ENCODE measurements around the gene MBTD1.
"Not testable (repeated sequence)": the region's sequence is repeated elsewhere in the genome, so short reads cannot be mapped to it uniquely, and the experiment has no call there.

Gene MBTD1

DNA sequence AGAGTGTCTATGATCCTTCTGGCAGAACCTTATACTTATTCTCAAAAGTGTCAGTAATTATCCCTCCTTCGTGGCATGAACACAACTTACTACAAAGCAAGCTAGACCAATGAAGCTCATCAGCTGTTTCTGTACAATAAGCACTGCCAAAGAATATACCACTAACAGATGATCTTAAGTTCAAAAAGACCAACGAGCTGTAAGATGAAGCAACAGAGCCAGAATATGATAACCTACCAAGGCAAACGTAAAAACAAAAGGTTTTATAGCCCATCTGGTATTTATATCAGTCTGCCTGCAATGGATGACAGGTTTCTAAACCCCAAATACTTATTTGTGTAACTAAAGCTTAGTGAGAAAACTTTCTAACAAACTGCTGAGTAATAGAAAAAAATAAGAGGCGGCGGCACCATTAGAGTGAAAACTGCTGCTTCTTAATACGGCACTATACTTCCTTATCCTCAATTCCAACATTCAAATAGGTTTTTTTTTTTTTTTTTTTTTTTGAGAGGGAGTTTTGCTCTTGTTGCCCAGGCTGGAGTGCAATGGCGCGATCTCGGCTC lies 71.5 kb downstream of the MBTD1 start:
- no peak for DNase-seq (ENCODE audit: low spot score)

DNA sequence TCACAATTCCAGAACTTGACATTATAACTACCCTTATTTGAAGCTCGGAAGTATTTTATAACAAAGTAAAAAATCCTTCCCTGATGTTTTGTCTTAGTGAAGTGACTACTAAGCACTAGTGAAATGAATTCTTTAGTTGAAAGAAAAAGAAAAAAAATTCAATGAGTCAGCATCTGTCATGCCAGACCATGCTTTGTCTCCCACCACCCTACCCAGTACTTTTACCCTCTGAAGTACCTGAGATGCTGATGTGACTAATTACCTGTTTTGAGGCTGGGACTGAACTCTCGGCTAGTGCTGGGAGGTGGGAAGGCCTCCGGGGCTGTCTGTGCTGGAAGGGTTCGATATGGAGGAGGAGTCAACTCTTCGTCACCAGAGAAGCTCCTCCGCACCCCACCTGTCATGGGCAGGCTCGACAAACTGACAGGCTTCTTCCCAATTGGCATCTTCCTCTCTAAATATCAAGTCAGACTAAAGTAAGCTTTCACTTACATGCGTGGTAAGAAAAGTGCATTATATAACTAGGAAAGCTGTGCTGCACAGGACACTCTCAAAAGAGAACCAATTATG lies 74.0 kb downstream of the MBTD1 start:
- no peak for DNase-seq (ENCODE audit: low spot score)

DNA sequence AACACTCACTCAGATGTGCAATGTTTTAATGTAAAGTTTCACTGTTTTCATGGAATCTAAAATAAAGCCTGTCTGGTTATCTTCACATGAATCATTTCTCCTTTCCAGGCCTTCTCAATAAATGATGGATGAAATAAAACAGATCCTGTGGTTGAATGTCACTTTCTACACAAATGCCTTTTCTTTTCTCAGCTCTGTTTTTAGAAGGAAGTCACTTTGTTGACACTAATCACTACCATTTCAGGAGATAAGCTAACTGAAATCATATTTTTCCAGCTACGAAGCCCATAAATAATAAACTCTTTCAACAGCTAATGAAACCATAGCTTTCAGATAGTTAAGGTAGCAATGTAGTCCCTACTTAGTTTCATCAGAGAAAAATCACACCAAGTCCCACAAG lies 75.7 kb downstream of the MBTD1 start:
- no peak for DNase-seq (ENCODE audit: low spot score)

DNA sequence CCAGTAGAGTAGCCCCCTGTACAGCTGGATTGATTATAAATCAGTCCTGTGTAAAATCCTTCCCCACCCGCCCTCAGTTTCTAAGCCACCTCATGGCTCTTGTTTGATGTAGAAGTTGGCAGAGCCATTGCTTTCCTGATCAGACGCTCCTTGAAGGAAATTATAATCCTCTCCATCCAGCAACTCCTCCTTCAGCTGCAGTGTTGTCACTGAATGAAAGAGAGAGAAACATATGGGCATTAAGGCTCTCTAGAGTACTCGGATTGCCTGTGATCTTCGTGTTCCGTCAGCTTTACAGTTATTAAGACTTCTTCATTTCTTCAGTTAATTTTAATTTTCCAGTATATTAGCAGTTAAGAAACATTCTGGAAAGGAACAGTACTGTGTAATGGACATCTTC lies 79.4 kb downstream of the MBTD1 start:
- no peak for DNase-seq (ENCODE audit: low spot score)

DNA sequence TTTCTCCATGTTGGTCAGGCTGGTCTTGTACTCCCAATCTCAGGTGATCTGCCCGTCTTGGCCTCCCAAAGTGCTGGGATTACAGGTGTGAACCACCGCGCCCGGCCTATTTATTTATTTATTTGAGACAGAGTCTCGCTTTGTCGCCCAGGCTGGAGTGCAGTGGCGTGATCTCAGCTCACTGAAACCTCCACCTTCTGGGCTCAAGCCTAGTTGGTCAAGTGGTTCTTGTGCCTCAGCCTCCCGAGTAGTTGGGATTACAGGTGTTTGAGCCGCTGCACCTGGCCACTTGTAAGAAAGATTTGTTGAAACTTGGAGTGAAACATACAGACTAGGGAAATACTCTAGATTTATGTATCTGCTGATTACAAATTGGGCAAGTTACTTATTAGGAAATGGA lies 87.8 kb downstream of the MBTD1 start:
- not testable (repeated sequence) for DNase-seq (ENCODE audit: low spot score)

DNA sequence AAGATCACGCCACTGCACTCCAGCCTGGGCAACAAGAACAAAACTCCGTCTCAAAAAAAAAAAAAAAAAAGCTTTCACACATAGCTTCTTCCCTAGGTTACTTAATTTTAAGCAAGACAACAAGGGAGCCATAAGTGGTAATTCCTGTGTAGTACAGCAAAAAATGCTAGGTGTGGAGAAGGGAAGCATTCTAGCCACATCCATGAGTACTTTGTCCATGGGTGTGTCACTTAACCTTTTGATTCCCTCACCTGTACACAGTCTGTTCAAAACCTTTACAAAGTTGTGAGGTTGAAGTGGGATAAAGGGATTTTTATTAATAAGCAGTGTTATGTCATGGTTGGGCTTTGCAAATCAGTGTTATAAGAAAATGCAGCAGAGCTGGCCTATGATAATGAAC lies 89.1 kb downstream of the MBTD1 start:
- DNase-seq (ENCODE audit: low spot score), result no peak

DNA sequence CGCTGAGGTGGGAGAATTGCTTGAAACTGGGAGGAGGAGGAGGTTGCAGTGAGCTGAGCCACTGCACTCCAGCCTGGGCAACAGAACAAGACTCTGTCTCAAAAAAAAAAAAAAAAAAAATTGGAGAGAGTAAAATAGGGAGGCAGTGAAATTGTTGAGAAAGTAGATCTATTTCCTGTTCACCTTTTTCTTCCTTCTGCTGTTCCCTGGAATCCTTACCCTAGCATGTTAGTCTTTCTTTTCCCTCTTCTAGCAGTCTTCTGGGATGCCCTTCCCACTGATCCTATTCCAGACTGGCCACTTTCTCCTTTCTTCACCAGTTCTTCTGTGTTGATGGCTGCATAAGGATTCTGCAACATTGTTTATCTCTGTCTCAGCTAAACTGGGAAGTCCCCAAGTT lies 90.5 kb downstream of the MBTD1 start:
- DNase-seq (ENCODE audit: low spot score), result no peak

DNA sequence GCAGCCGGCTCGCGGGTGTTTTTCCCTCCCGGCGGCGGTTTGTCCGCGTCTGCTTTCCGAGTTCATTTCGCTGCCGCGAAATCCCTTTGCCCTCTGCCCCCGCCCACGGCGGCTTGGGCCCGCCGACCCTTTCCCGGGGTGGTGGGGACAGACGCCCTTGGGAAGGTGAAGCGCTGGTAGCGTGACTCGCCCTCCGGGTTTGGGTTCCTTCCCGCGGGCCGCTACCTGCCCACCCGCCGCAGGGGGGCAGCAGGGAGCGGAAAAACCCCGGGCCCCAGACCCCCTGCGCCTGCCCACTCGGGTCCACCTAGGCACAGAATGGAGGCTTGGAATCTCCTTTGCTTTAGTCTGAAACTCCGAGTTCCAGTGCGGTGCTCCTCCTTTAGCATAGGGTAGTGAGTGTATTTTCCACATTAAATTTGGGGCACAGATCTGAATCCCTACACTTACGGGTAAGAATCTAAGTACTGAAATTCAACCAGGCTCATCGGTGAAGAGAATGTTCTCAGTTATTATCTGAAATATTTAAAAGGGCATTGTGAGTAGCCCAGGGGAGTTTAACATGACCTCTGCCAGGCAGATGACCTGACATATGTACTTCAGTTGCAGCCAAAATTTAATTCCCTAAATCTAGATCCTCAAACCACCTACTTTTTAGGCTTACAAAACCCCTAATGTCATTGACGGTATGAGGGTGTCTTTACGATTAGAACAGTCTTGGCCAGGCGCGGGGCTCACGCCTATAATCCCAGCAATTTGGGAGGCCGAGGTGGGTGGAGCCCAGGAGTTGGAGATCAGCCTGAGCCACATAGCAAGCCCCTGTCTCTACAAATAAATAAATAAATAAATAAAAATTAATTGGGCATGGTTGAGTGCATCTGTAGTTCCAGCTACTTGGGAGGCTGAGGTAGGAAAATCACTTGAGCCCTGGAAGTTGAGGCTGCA lies 92.6 kb downstream of the MBTD1 start:
- peak; percentile 76 for DNase-seq (ENCODE audit: low spot score)

DNA sequence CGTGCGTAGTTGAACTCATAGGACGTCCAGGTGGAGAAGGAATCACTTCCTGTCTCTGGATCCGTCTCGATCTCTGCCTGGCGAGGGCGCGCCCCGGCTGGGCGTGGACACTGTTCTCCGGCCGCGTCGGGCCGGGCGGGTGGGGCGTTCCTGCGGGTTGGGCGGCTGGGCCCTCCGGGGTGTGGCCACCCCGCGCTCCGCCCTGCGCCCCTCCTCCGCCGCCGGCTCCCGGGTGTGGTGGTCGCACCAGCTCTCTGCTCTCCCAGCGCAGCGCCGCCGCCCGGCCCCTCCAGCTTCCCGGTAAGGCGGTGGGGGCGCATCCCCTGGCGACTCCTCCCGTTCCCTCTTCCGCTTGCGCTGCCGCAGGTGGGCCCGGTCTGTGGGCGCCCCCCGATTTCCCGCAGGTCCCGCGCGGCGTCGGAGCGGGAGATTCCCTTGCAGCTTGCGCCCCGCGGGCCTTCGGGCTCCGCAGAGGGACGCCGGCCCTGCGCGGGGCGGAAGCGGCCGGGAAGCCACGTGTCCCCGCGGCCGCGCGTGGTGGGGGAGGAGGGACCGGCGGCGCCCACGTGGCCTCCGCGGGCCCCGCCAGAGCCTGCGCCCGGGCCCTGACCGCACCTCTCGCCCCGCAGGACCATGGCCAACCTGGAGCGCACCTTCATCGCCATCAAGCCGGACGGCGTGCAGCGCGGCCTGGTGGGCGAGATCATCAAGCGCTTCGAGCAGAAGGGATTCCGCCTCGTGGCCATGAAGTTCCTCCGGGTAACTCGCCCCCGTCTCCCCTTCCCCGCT lies 93.5 kb downstream of the MBTD1 start, which contains the start of gene NME2:
Gene NME2, plus strand, starts transcription at position 214 of the 789 bp plus-strand sequence. Its CDS starts 420 bp downstream, at position 634.
- DNase-seq (ENCODE audit: low spot score), result peak; percentile 93

DNA sequence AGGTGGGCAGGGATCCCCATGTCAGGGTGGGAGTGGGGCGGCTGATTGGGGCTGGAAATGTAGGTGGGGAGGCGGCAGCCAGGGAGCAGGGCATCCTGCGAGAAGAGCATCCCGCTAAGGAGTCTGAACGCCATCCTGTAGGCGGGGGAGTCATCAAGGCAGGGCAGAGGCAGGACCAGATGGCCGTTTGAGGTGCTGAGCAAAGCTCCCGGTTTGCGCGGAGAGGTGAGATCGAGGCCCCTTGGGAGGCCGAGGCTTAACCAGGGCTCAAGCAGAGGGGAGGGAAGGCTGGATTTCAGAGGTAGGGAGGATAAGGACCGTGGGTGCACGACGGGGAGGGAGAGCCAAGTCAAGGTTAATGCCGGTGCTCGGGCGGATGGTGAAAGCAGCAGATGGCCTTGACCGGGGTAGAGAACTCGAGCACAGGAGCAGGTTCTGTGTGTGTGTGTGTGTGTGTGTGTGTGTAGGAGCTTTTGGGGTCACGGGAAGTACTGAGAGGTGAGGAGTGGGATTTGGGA lies 94.1 kb downstream of the MBTD1 start:
- no peak for DNase-seq (ENCODE audit: low spot score)

DNA sequence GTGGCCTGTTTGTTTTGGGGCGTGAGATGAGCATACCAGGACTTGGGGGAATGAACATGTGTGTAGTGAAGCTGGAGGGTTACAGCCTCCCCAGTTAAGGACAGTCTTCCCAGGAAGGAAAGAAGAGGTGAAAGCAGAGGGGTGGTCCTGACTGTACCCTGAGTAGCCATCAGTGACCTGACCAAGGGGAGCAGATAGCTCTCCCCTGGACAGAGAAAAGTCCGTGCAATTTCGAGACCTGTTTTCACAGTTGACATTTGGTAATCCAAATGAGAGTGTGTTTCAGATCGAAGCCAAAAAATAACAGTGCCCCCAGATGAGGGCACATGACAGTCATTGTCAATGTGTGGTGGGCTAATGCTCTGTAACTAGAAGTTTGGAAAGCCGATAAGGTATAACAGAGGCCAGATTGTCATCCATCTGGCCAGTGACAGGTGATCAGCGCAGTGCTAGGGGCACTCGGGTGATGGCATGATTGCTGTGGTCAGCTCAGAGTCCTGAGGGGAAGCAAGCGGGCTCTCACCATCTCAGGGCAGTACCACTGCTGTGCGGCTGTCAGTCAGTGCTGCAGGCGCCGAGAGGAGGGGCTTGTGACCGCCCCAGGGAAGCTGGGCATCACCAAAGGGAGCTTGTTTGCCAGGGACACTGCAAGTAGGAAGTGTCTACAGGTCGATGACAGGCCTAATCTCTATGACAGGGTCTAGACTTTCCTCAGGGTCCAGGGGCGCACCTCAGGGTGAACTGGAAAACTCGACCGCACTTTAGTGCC lies 94.8 kb downstream of the MBTD1 start:
- no peak for DNase-seq (ENCODE audit: low spot score)

DNA sequence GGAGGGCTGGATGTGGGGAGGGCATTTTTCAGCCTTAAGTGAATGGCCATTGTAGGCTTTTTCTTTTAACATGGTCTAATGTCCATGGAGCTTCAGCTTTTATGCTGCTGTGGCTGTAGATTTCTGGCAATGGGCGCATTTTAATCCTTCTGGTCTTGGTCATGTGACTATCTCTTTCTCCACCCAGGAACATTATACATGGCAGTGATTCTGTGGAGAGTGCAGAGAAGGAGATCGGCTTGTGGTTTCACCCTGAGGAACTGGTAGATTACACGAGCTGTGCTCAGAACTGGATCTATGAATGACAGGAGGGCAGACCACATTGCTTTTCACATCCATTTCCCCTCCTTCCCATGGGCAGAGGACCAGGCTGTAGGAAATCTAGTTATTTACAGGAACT lies 98.3 kb downstream of the MBTD1 start:
- DNase-seq (ENCODE audit: low spot score), result no peak

DNA sequence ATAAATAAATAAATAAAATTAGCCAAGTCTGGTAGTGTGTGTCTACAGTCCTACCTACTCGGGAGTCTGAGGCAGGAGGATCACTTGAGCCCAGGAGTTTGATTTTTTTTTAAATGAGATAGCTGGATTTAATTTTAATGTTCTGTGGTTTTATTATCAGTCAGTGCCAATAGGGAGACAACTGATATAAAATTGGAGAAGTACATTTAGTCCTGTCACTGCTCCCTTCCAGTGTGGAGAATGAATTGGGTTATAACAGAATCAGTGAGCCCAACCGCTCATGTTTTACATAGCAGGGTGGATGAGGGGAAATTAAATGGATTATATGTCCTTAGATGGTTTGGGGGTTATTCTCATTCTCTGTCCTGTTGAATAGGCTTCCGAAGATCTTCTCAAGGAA lies 100.2 kb downstream of the MBTD1 start:
- no peak for DNase-seq (ENCODE audit: low spot score)

DNA sequence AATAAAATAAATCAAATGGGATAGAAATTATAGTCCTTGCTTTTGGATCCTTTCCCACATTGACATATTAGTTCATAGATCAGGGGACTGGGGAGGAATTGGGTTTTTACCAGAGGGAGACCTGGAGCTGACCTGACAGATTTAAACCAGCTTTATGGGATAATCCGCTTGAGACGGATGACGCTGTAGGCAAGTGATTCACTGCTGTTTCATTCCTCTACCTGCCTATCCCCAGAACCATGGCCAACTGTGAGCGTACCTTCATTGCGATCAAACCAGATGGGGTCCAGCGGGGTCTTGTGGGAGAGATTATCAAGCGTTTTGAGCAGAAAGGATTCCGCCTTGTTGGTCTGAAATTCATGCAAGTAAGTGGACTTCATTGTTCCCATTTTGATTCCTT lies 104.4 kb downstream of the MBTD1 start:
- no peak for DNase-seq (ENCODE audit: low spot score)

DNA sequence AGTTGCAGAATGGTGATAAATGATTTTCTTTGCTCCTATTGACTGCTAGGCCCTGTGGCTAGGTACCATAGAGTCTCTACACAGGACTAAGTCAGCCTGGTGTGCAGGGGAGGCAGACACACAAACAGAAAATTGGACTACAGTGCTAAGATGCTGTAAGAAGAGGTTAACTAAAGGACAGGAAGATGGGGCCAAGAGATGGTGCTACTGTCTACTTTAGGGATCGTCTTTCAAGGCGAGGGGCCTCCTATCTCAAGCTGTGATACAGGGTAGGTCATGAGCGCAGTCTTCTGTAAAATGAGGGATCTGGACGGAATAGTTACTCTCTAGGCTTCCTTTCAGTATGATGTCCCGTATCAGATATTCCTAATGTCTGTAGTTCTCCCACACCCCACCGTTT lies 105.7 kb downstream of the MBTD1 start:
- no peak for DNase-seq (ENCODE audit: low spot score)

DNA sequence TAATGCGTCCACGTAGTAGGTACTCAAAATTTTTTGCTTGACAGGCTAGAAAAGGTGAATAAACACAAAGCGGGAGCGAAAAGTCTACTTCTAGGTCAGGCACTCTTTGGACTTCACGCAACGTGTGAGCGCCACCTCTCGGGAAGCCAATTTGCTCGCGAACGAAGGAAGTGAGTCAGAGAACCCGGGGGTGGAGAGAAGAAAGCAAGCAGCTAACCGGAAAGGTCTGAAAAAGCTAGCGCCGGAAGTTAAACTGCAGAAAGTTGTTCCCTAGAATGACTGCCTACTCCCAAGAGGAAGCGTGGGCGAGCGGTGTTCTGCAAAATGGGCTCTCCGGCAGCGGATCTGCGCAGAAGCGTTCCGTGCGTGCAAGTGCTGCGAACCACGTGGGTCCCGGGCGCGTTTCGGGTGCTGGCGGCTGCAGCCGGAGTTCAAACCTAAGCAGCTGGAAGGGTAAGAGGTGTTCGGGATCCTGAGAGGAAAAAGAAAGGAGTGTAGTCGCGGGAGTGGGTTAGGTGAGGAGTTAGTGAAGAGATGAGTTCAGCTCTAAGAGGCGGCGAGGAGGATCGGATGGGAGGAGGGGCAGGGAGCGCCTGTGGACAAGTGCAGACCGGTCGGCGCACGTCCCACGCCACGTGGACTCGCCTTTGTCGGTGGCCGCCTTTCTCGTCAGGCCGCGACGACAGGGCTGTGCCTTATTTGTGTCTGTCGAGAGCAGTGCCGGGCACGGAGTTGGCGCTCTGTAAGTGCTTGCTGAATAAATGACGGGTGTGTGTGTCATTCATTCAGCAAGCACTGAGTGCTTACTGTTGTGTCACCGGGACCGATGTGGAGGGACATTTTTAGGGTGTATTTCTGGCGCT lies 106.4 kb downstream of the MBTD1 start, which contains the start of gene NME1:
Gene NME1, plus strand, starts transcription at position 350 of the 863 bp plus-strand sequence. CDS start 2,096 bp downstream, outside the sequence.
- DNase-seq (ENCODE audit: low spot score), result peak; percentile 98

DNA sequence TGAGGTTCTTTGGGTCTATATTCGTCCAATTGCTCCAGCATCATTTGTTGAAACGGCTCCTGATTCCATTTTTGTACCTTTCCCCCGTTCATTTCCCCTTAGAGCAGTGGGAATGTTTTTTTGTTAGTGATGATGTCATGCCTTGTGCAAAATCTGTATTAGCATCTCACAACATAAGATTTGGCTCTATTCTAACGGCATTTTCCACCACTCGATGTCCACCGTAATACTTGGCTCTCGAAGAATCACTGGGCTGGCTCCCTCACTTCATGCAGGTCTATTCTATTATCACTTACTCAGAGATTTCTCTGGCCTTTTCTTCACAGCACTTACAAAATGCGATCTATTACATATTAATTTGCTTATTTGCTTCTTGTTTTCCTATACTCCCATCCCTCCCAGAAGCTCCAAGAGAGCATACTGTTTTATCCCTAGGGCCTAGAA lies 107.1 kb downstream of the MBTD1 start:
- peak; percentile 67 for DNase-seq (ENCODE audit: low spot score)

DNA sequence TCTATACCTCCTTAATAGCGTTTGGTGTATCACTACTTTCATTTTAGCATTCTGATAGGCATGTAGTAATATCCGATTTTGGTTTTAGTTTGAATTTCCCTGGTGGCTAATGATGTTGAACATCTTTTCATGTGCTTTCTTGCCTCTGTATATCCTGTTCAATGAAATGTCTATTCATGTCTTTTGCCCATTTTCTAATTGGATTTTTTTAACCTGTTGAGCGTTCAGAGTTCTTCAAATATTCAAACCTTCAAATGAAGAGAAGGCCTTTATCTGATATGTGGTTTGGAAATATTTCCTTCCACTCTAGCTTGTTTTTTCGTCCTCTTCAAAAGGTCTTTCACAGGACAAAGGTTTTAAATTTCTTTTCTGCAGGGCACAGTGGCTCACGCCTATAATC lies 108.9 kb downstream of the MBTD1 start:
- no peak for DNase-seq (ENCODE audit: low spot score)

DNA sequence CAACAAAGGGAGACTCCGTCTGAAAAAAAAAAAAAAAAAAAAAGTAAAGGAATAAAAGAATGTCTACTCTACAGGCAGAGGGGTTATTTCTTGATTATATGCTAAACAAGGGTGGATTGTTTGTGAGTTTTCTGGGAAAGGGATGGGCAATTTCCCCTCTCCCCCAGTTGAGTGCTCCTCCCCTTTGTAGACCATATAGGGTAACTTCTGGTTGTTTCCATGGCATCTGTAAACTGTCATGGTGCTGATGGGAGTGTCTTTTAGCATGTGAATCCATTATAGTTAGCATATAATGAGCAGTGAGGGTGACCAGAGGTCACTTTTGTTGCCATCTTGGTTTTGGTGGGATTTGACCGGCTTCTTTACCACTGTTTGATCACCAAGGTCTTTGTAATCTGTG lies 110.7 kb downstream of the MBTD1 start:
- DNase-seq (ENCODE audit: low spot score), result no peak

DNA sequence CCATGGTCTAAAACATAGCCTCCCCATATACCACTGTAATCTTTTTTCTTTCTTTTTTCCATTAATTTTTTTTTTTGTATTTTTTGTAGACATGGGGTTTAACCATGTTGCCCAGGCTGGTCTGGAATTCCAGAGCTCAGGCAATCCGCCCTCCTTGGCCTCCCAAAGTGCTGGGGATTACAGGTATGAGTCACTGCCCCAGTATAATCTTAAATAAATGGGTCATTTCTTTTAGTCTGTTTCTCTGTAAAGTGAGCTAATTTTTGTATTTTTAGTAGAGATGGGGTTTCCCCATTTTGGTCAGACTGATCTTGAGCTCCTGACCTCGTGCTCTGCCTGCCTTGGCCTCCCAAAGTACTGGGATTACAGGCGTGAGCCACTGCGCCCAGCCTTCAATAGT lies 112.2 kb downstream of the MBTD1 start:
- no peak for DNase-seq (ENCODE audit: low spot score)
